Uterus (tissue), 4 donors: ENCODE results near the gene NMNAT2. TPM values are rescaled to one million over a fixed set of nuclear protein-coding genes. Genes with fewer than 3 reads are reported as not detected.

Experiments used
- DNase-seq, 2 donors: peaks; one replicate each; pipeline ENCODE4 v3.0.0-alpha.2; 2019 to 2020
- H3K27ac ChIP-seq, 2 donors: fragments of 200-600 bp; sonication (generic); 1 replicate in 1 of 2; 2 replicates in 1 of 2; pipeline ENCODE4 v1.5.1; 2016 to 2018
- H3K27me3 ChIP-seq, 2 donors: fragments of 200-600 bp; sonication (generic); one replicate each; pipeline ENCODE4 v1.5.1; 2018 to 2019; ENCODE audit warnings: control low read depth in 1 of 2
- H3K36me3 ChIP-seq, 2 donors: fragments of 200-600 bp; sonication (generic); one replicate each; pipeline ENCODE4 v1.5.1; 2019; ENCODE audit warnings: control low read depth in 1 of 2
- H3K4me1 ChIP-seq, 2 donors: fragments of 200-600 bp; sonication (generic); one replicate each; pipeline ENCODE4 v1.5.1; 2018 to 2019; ENCODE audit warnings: control low read depth in 1 of 2
- H3K4me3 ChIP-seq, 2 donors: fragments of 200-600 bp; sonication (generic); 1 replicate in 1 of 2; 2 replicates in 1 of 2; pipeline ENCODE4 v1.5.1; 2018 to 2019; ENCODE audit warnings: mild to moderate bottlenecking in 1 of 2
- H3K9me3 ChIP-seq, 2 donors: fragments of 200-600 bp; sonication (generic); one replicate each; pipeline ENCODE4 v1.5.1; 2019; ENCODE audit warnings: control low read depth in 1 of 2
- POLR2A ChIP-seq, 2 donors: fragments of 450-650 bp; IDR thresholded peaks; one replicate each; pipeline ENCODE4 v1.6.1; 2016; ENCODE audit warnings: antibody characterized with exemption in 2 of 2, mild to moderate bottlenecking in 1 of 2, moderate library complexity in 1 of 2
- intact Hi-C: fragments of 100-400 bp; cut with DNase I; formaldehyde crosslinking; loops from one replicate; pipeline ENCODE4 v1.15.1; 2023; ENCODE audit warnings: low total_unique reads
- total RNA-seq, 4 donors: library from RNA; depleted of rRNA in 3 of 4; stranded (reverse); fragments of >200 nt in 3 of 4; gene quantifications; one replicate each; pipeline versions ENCODE4 v1.1.0 to v1.2.4, GENCODE V29; 2014 to 2023
- TF ChIP-seq, protein P1 (sequence below), 4 experiments: fragments of 200-600 bp in 2 of 4; fragments of 450-650 bp in 2 of 4; sonication (generic) in 2 of 4; IDR thresholded peaks; one replicate each; pipeline ENCODE4 v1.5.1; 2016 to 2019; ENCODE audit warnings: antibody characterized with exemption in 4 of 4, mild to moderate bottlenecking in 2 of 4, moderate library complexity in 1 of 4
- donor health status: DM: yes; HTN: yes; CAD: no.

The NMNAT2 gene
- total RNA-seq, 4 donors from 2014 or later = 0.85 to 2.8 (median 1.5) TPM; not detected in 1

DNA sequence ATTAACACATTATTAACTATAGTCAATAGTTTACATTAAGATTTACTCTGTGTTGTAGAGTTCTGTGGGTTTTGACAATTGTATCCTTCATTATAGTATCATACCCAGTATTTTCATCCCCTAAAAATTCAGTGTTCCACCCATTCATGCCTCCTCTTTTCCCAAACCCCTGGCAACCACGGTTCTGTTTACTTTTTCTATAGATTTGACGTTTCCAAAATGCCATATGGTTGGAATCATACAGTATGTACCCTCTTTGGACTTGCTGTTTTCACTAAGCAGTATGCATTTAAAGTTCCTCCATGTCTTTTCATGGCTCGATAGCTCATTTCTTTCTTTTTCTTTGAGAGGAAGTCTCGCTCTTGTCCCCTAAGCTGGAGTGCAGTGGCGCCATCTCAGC is 122.7 kb downstream of the NMNAT2 start:
- intact Hi-C loops = no loop called here
- no peaks in the 10 kb centered on the region for H3K9me3 ChIP-seq
- no peaks in the 10 kb centered on the region for H3K27me3 ChIP-seq
- DNase-seq = no peak
- no peak overlapping the region for H3K27ac ChIP-seq
- H3K4me1 ChIP-seq = peaks cover 0 to 14% of the 10 kb centered on the region in 2 donors
- no peak overlapping the region for H3K4me3 ChIP-seq
- H3K36me3 ChIP-seq = no peaks in the 10 kb centered on the region
- TF ChIP-seq POLR2A (IDR thresholded peaks at IDR 0.05) = no peak

GRCh38 chr1:183293876-183294275 is 124.3 kb downstream of the NMNAT2 start:
- Histone ChIP-seq H3K36me3 (no peaks in the 10 kb centered on the region), H3K27me3 (no peaks in the 10 kb centered on the region), H3K27ac (peak overlapping the region in 1 of 2 donors; percentile 10), H3K9me3 (no peaks in the 10 kb centered on the region), H3K4me3 (no peak overlapping the region), H3K4me1 (peaks cover 0 to 14% of the 10 kb centered on the region in 2 donors)
- no peak for TF ChIP-seq POLR2A (IDR thresholded peaks at IDR 0.05)
- intact Hi-C loops = no loop called here
- DNase-seq = no peak

- Histone ChIP-seq H3K27me3 (no peaks in the 10 kb centered on the region), H3K9me3 (no peaks in the 10 kb centered on the region), H3K27ac (peak overlapping the region in 1 of 2 donors; percentile 89), H3K4me3 (no peak overlapping the region), H3K4me1 (peaks cover 0 to 14% of the 10 kb centered on the region in 2 donors), H3K36me3 (no peaks in the 10 kb centered on the region)
- TF ChIP-seq POLR2A (IDR thresholded peaks at IDR 0.05) = no peak
- TF ChIP-seq, protein P1, sequence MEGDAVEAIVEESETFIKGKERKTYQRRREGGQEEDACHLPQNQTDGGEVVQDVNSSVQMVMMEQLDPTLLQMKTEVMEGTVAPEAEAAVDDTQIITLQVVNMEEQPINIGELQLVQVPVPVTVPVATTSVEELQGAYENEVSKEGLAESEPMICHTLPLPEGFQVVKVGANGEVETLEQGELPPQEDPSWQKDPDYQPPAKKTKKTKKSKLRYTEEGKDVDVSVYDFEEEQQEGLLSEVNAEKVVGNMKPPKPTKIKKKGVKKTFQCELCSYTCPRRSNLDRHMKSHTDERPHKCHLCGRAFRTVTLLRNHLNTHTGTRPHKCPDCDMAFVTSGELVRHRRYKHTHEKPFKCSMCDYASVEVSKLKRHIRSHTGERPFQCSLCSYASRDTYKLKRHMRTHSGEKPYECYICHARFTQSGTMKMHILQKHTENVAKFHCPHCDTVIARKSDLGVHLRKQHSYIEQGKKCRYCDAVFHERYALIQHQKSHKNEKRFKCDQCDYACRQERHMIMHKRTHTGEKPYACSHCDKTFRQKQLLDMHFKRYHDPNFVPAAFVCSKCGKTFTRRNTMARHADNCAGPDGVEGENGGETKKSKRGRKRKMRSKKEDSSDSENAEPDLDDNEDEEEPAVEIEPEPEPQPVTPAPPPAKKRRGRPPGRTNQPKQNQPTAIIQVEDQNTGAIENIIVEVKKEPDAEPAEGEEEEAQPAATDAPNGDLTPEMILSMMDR (IDR thresholded peaks at IDR 0.05) = no peak
- intact Hi-C loops = no loop called here
- no peak for DNase-seq
Measured at GRCh38 chr1:183293241-183293640, 124.9 kb downstream of the NMNAT2 start.

DNA sequence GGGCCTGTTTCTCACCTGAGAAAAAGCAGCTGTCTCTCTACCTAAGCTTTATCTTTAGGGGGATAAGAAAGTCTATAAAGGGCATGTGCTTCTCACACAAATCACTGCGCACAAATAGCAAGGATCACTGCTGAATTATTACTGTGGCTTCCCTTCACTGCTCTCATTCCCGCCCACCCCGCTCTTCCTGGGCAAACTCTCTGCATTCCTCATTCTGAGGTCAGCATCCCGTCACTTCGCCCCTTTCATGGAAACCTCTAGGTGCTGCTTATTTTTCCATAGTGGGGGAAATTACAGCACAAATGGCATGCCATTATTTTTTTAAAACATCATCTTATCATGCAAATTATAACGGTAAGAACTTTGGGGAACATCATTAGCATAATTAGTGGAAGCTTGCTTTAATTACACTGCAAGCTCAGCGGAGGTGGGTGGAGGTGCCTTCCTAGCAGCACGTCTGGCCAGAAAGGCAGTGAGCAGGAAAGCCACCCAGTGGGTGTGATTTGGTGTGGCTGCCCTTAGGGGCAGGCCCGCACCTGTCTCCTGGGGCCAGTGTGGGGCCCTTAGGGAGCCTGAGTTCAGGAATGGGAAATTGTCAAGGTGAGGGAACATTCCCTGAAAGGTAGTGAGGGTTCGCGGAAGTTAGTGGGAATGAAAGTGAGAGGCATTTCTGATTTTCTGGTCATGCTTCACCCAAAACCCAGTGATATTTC is 126.2 kb downstream of the NMNAT2 start:
- DNase-seq = peak; percentile 69 to 70
- intact Hi-C loops = no loop called here
- H3K27ac ChIP-seq = peak overlapping the region; percentile 86 to 89
- no peak for TF ChIP-seq POLR2A (IDR thresholded peaks at IDR 0.05)
- TF ChIP-seq, protein P1 (IDR thresholded peaks at IDR 0.05) = no peak
- H3K4me3 ChIP-seq = no peak overlapping the region
- H3K36me3 ChIP-seq = no peaks in the 10 kb centered on the region
- no peaks in the 10 kb centered on the region for H3K9me3 ChIP-seq
- H3K27me3 ChIP-seq = no peaks in the 10 kb centered on the region
- peaks cover 0 to 17% of the 10 kb centered on the region in 2 donors for H3K4me1 ChIP-seq

- TF ChIP-seq, protein P1 (IDR thresholded peaks at IDR 0.05) = no peak
- TF ChIP-seq POLR2A (IDR thresholded peaks at IDR 0.05) = no peak
- peaks cover 0 to 18% of the 10 kb centered on the region in 2 donors for H3K4me1 ChIP-seq
Measured at GRCh38 chr1:183291216-183291762, 126.9 kb downstream of the NMNAT2 start.

GRCh38 chr1:183290628-183291027 is 127.6 kb downstream of the NMNAT2 start:
- Histone ChIP-seq H3K36me3 (no peaks in the 10 kb centered on the region), H3K27ac (peak overlapping the region; percentile 86 to 89), H3K4me1 (peaks cover 0 to 18% of the 10 kb centered on the region in 2 donors), H3K4me3 (no peak overlapping the region), H3K9me3 (no peaks in the 10 kb centered on the region), H3K27me3 (no peaks in the 10 kb centered on the region)
- TF ChIP-seq, protein P1 (IDR thresholded peaks at IDR 0.05) = no peak
- TF ChIP-seq POLR2A (IDR thresholded peaks at IDR 0.05) = no peak
- no peak for DNase-seq
- intact Hi-C loops = no loop called here

More at GRCh38 chr1:183291216-183291762, 126.9 kb downstream of the NMNAT2 start:
- Histone ChIP-seq H3K27ac (peak overlapping the region; percentile 86 to 89), H3K4me3 (no peak overlapping the region), H3K9me3 (no peaks in the 10 kb centered on the region), H3K27me3 (no peaks in the 10 kb centered on the region), H3K36me3 (no peaks in the 10 kb centered on the region)
- DNase-seq = no peak
- intact Hi-C loops = no loop called here
